Osteoblast (primary cell): Measurements from ENCODE around the gene SLC44A4. TPM values are rescaled to one million over a fixed set of nuclear protein-coding genes. Genes with fewer than 3 reads are reported as not detected.
"Not testable (repeated sequence)": the region's sequence is repeated elsewhere in the genome, so short reads cannot be mapped to it uniquely, and the experiment has no call there.

Experiments used
- DNase-seq: peaks from one replicate; pipeline ENCODE4 v3.0.0; 2011; ENCODE audit warnings: low spot score, mixed read lengths; ENCODE audit not compliant: insufficient read length; ENCODE audit errors: missing footprints
- H2AFZ ChIP-seq: 2 replicates; pipeline ENCODE4 v1.6.0; 2011; ENCODE audit warnings: mild to moderate bottlenecking, low read length
- H3K27ac ChIP-seq: 2 replicates; pipeline ENCODE4 v1.5.1; 2011; ENCODE audit warnings: mild to moderate bottlenecking, low read depth, low read length, moderate library complexity
- H3K27me3 ChIP-seq: 2 replicates; pipeline ENCODE4 v1.6.0; 2012; ENCODE audit warnings: mild to moderate bottlenecking, control low read depth, inconsistent platforms, low read length, moderate library complexity; ENCODE audit not compliant: insufficient read depth
- H3K36me3 ChIP-seq: 2 replicates; pipeline ENCODE4 v1.5.1; 2011; ENCODE audit warnings: mild to moderate bottlenecking, low read length, control low read depth, moderate library complexity; ENCODE audit not compliant: insufficient read depth
- H3K4me1 ChIP-seq: 2 replicates; pipeline ENCODE4 v1.5.1; 2011; ENCODE audit warnings: mild to moderate bottlenecking, low read length, control low read depth, moderate library complexity; ENCODE audit not compliant: insufficient read depth
- H3K4me2 ChIP-seq: 2 replicates; pipeline ENCODE4 v1.6.0; 2011; ENCODE audit warnings: mild to moderate bottlenecking, low read length; ENCODE audit not compliant: insufficient read depth
- H3K4me3 ChIP-seq: fragments of 200-600 bp; sonication (generic); 3 replicates; pipeline ENCODE4 v1.5.1; 2012; ENCODE audit warnings: mild to moderate bottlenecking, low read length, inconsistent platforms; ENCODE audit not compliant: insufficient read depth
- H3K79me2 ChIP-seq: 2 replicates; pipeline ENCODE4 v1.6.0; 2012; ENCODE audit warnings: mild to moderate bottlenecking, low read length, control low read depth, inconsistent platforms; ENCODE audit not compliant: insufficient read depth
- H3K9me3 ChIP-seq: 2 replicates; pipeline ENCODE4 v1.5.1; 2011; ENCODE audit warnings: low read depth, low read length, control low read depth
- H4K20me1 ChIP-seq: 2 replicates; pipeline ENCODE4 v1.6.0; 2012; ENCODE audit warnings: mild to moderate bottlenecking, low read length, control low read depth; ENCODE audit not compliant: insufficient read depth
- total RNA-seq: library from RNA; depleted of rRNA; stranded (reverse); fragments of >200 nt; gene quantifications from 2 replicates; pipeline ENCODE4 v1.2.3, GENCODE V29; 2012
- TF ChIP-seq, protein P1 (sequence below): IDR thresholded peaks from 2 replicates; pipeline ENCODE4 v1.5.1; 2011; ENCODE audit warnings: mild to moderate bottlenecking, low read depth, low read length, moderate library complexity; ENCODE audit errors: extremely low read depth

The SLC44A4 gene
- total RNA-seq, 1 donor, result not detected

DNA sequence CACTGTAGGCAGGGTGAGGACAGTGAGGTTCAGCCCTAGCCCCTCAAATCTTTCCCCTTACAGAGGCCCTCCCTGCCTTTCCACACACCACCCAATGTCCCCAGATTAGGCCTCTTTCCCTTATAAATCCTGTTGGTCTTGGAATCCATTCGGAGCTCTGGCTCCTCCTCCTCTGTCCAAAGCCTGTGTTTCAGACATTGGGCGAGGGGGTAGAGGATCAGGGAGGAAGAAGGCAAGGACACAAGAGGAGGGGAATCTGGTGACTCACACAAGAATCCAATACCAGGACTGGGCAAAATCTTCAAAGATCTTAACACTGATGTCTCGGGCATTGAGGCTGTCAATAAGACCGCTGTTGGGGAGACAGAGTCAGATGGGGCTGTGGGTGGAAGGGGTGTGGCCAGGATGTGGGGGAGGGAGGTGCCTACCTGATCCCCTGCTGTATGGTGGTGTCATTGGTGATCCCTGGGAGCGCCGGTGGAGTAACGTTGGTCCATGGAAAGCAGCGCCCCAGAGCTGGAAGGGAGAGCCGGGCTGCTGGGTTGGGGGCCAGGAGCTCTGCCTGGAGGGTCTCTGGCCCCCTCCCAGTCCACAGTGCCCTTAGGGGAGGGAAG, 7.6 kb downstream of the SLC44A4 start:
- peak overlapping the region; percentile 78 for H2AFZ ChIP-seq
- no peak overlapping the region for H3K4me2 ChIP-seq

DNA sequence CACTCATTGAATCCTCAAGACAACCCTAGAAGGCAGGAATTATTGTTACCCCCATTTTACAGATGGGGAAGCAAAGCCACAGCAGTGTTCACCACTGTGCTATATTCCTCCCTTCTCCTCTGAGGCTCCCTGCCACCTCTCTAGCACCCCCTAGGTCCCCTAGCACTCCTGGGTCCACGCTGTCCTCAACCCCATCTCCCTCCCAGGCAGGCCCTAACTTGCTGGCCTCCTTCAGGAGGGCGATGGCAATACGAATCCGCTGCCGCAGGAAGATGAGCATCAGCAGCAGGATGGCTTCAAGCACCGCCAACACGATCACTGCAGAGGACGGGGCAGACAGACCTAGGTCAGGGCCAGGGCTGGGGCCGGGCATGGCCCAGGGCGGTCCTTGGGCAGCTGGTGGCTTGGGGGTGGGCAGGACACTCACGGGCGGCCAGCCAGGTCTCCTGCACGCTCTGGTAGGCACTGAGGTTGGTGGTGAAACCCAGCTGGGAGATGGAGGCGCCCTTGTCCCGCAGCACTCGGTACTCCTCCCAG, 8.3 kb downstream of the SLC44A4 start:
- peaks cover 4% of the 10 kb centered on the region for H3K4me1 ChIP-seq
- peak overlapping the region; percentile 78 for H2AFZ ChIP-seq
- H3K79me2 ChIP-seq, result no peaks in the 10 kb centered on the region
- no peak overlapping the region for H3K4me2 ChIP-seq
- H4K20me1 ChIP-seq, result no peaks in the 10 kb centered on the region
- no peaks in the 10 kb centered on the region for H3K36me3 ChIP-seq
- no peak overlapping the region for H3K4me3 ChIP-seq
- no peak overlapping the region for H3K27ac ChIP-seq
- no peaks in the 10 kb centered on the region for H3K27me3 ChIP-seq
- peak; percentile 52 for DNase-seq
- TF ChIP-seq, protein P1, sequence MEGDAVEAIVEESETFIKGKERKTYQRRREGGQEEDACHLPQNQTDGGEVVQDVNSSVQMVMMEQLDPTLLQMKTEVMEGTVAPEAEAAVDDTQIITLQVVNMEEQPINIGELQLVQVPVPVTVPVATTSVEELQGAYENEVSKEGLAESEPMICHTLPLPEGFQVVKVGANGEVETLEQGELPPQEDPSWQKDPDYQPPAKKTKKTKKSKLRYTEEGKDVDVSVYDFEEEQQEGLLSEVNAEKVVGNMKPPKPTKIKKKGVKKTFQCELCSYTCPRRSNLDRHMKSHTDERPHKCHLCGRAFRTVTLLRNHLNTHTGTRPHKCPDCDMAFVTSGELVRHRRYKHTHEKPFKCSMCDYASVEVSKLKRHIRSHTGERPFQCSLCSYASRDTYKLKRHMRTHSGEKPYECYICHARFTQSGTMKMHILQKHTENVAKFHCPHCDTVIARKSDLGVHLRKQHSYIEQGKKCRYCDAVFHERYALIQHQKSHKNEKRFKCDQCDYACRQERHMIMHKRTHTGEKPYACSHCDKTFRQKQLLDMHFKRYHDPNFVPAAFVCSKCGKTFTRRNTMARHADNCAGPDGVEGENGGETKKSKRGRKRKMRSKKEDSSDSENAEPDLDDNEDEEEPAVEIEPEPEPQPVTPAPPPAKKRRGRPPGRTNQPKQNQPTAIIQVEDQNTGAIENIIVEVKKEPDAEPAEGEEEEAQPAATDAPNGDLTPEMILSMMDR, result no peak
- no peaks in the 10 kb centered on the region for H3K9me3 ChIP-seq

More for the DNA sequence above, 7.6 kb downstream of the SLC44A4 start:
- H3K9me3 ChIP-seq, result no peaks in the 10 kb centered on the region
- H3K4me1 ChIP-seq, result peaks cover 4% of the 10 kb centered on the region
- H3K27ac ChIP-seq, result no peak overlapping the region
- TF ChIP-seq, protein P1, result no peak
- H3K4me3 ChIP-seq, result no peak overlapping the region
- H3K36me3 ChIP-seq, result no peaks in the 10 kb centered on the region
- no peaks in the 10 kb centered on the region for H4K20me1 ChIP-seq
- peak; percentile 86 for DNase-seq
- H3K79me2 ChIP-seq, result no peaks in the 10 kb centered on the region
- H3K27me3 ChIP-seq, result no peaks in the 10 kb centered on the region

DNA sequence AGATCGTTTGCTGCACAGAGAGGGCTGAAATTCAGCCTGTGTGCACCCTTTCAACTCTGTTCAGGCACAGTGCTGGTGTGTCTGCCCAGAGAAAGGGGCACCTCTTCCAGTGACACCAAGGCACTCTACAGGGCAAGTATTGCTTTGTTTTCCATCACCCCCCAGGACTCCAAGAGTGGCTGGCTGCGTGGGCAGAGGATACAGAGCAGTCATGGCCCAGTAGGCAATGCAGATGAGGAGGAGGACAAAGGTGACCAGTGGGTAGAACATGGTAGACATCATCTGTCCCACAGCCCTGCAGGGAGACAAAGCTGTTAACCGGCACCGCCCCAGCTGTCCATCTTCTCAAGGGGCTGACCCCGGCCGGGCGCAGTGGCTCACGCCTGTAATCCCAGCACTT, 9.5 kb downstream of the SLC44A4 start:
- H3K79me2 ChIP-seq, result no peaks in the 10 kb centered on the region
- peak; percentile 26 for DNase-seq
- H3K27ac ChIP-seq, result no peak overlapping the region
- H3K4me3 ChIP-seq, result no peak overlapping the region
- H2AFZ ChIP-seq, result no peak overlapping the region
- peaks cover 4% of the 10 kb centered on the region for H3K4me1 ChIP-seq
- no peaks in the 10 kb centered on the region for H4K20me1 ChIP-seq
- no peaks in the 10 kb centered on the region for H3K36me3 ChIP-seq
- no peaks in the 10 kb centered on the region for H3K27me3 ChIP-seq
- H3K4me2 ChIP-seq, result no peak overlapping the region
- TF ChIP-seq, protein P1, result no peak
- H3K9me3 ChIP-seq, result no peaks in the 10 kb centered on the region

DNA sequence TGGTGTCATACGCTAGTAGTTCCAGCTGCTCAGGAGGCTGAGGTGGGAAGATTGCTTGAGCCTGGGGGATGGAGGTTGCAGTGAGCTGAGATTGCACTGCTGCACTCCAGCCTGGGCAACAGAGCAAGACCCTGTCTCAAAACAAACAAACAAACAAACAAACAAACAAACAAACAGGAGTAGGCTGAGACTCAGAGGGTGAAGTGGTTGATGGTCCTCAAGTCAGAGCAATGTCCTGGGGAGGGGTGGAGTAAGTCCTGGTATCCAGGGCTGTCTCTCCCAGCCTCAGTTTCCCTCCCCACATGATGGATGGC, 10.2 kb downstream of the SLC44A4 start:
- H3K27me3 ChIP-seq, H3K4me2 ChIP-seq, H3K36me3 ChIP-seq, H3K9me3 ChIP-seq, H4K20me1 ChIP-seq, H3K4me3 ChIP-seq, H3K4me1 ChIP-seq, H3K79me2 ChIP-seq, H3K27ac ChIP-seq, H2AFZ ChIP-seq: not testable (repeated sequence)
- DNase-seq, result peak; percentile 19
